Measurements from ENCODE around the gene NEO1.

DNA sequence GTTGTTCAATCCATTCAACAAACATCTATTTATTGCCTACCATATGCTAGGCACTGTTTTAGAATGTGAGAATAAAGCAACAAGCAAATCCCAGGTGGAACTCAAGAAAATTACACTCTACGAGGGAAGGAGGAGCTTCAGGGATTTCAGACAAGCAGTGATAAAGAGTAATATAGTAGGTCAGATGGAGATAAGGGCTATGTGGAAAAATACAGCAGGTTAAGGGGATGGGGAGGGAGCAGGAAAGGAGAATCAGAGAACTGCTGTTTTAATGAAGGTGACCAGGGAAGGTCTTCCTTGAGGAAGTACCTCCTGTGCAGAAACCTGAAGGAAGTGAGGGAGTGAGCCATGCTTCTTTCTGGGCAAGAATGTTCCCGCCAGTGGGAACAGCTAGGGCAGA, 47.2 kb upstream of the NEO1 start:
- TF ChIP-seq, protein P1, sequence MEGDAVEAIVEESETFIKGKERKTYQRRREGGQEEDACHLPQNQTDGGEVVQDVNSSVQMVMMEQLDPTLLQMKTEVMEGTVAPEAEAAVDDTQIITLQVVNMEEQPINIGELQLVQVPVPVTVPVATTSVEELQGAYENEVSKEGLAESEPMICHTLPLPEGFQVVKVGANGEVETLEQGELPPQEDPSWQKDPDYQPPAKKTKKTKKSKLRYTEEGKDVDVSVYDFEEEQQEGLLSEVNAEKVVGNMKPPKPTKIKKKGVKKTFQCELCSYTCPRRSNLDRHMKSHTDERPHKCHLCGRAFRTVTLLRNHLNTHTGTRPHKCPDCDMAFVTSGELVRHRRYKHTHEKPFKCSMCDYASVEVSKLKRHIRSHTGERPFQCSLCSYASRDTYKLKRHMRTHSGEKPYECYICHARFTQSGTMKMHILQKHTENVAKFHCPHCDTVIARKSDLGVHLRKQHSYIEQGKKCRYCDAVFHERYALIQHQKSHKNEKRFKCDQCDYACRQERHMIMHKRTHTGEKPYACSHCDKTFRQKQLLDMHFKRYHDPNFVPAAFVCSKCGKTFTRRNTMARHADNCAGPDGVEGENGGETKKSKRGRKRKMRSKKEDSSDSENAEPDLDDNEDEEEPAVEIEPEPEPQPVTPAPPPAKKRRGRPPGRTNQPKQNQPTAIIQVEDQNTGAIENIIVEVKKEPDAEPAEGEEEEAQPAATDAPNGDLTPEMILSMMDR (IDR thresholded peaks at IDR 0.05; ENCODE audit: poor library complexity): no peak
- TF ChIP-seq EZH2phosphoT487 (IDR thresholded peaks at IDR 0.05; ENCODE audit: low read depth, severe bottlenecking, unreplicated experiment): no peak

All from hepatocyte (in vitro differentiated cells).